HCT116 (cell line): Measurements from ENCODE around the gene TMCO4. TPM values are rescaled to one million over a fixed set of nuclear protein-coding genes. Genes with fewer than 3 reads are reported as not detected.

ENCODE experiments used
- ATAC-seq: fragments of 200-7000 bp; cut with Tn5 transposase; 2 replicates; pipeline ENCODE4 v1.9.1; 2020; ENCODE audit warnings: mild to moderate bottlenecking, moderate library complexity
- BruUV-seq: library from RNA; stranded (reverse); fragments of 400-500 nt; replicated peaks from 2 replicates; lab custom pipeline; 2021; lab: Mats Ljungman, UMichigan
- CTCF ChIA-PET: fragments of 300-600 bp; sonication (Branson Sonifier 250); formaldehyde crosslinking; loops from one replicate; lab custom pipeline; 2021; ENCODE audit warnings: antibody characterized with exemption; lab: Charles Lee
- POLR2A ChIA-PET: fragments of 300-600, 350-600 bp; sonication (Branson Sonifier 250); formaldehyde crosslinking; loops from one replicate; lab custom pipeline; 2021; ENCODE audit warnings: antibody characterized with exemption; lab: Charles Lee
- RAD21 ChIA-PET, 2 experiments: fragments of 300-600 bp; sonication (Branson Sonifier 250); formaldehyde crosslinking; loops; one replicate each; lab custom pipeline; 2023; ENCODE audit warnings: low total read pairs in 2 of 2; ENCODE audit not compliant: uncharacterized antibody in 2 of 2, unreplicated experiment in 2 of 2, low non-redundant PET in 1 of 2; lab: Charles Lee
- DNase-seq: peaks from one replicate; pipeline ENCODE4 v3.0.0-alpha.2; 2010; ENCODE audit warnings: low read depth, low spot score
- H2AFZ ChIP-seq: fragments of 200-600 bp; shearing (Covaris generic), sonication (generic); 2 replicates; pipeline ENCODE4 v1.6.1; 2017; ENCODE audit warnings: low read depth, mixed run types, mixed read lengths, antibody characterized with exemption, low read length; ENCODE audit not compliant: poor library complexity, severe bottlenecking
- H3K27ac ChIP-seq: 2 replicates; pipeline ENCODE4 v1.5.1; 2012; ENCODE audit warnings: low read depth, low read length
- H3K27me3 ChIP-seq: fragments of 200-600 bp; sonication (generic); 2 replicates; pipeline ENCODE4 v1.6.1; 2016; ENCODE audit warnings: mixed run types, low read length, mixed read lengths; ENCODE audit not compliant: insufficient read depth
- H3K36me3 ChIP-seq, 2 experiments: fragments of 200-500 bp in 1 of 2; fragments of 200-600 bp in 1 of 2; sonication (Bioruptor generic) in 1 of 2; sonication (generic) in 1 of 2; 2 replicates each; pipeline versions ENCODE4 v1.5.1 to v1.6.1; 2014 to 2016; ENCODE audit warnings: low read length in 2 of 2, inconsistent platforms in 1 of 2, mixed read lengths in 1 of 2, mixed run types in 1 of 2; ENCODE audit not compliant: insufficient read depth in 2 of 2, control insufficient read depth in 1 of 2
- H3K4me1 ChIP-seq, 2 experiments: fragments of 200-600 bp in 1 of 2; sonication (generic) in 1 of 2; 2 replicates each; pipeline versions ENCODE4 v1.5.1 to v1.6.1; 2012 to 2017; ENCODE audit warnings: low read length in 2 of 2, inconsistent platforms in 1 of 2, mild to moderate bottlenecking in 1 of 2, mixed read lengths in 1 of 2, mixed run types in 1 of 2, moderate library complexity in 1 of 2; ENCODE audit not compliant: insufficient read depth in 2 of 2, control insufficient read depth in 1 of 2
- H3K4me2 ChIP-seq: fragments of 200-600 bp; sonication (generic); 2 replicates; pipeline ENCODE4 v1.6.1; 2017; ENCODE audit warnings: mixed run types, low read length, mixed read lengths
- H3K4me3 ChIP-seq, 2 experiments: fragments of 200-600 bp in 1 of 2; sonication (generic) in 1 of 2; replicated peaks in 1 of 2; 2 replicates each; pipeline ENCODE4 v1.5.1; 2011 to 2016; ENCODE audit warnings: low read length in 2 of 2, control low read depth in 1 of 2, low read depth in 1 of 2, mild to moderate bottlenecking in 1 of 2, mixed read lengths in 1 of 2, mixed run types in 1 of 2
- H3K79me2 ChIP-seq: fragments of 200-600 bp; sonication (generic); 2 replicates; pipeline ENCODE4 v1.6.1; 2017; ENCODE audit warnings: mild to moderate bottlenecking, mixed run types, low read length, moderate library complexity, mixed read lengths; ENCODE audit not compliant: insufficient read depth
- H3K9ac ChIP-seq: fragments of 200-600 bp; sonication (generic); 2 replicates; pipeline ENCODE4 v1.6.1; 2016; ENCODE audit warnings: low read length, mixed read lengths
- H3K9me2 ChIP-seq: fragments of 200-600 bp; sonication (generic), shearing (Covaris generic); 2 replicates; pipeline ENCODE4 v1.6.1; 2017; ENCODE audit warnings: mixed run types, mild to moderate bottlenecking, moderate library complexity; ENCODE audit not compliant: insufficient read depth
- H3K9me3 ChIP-seq, 2 experiments: fragments of 200-500 bp in 1 of 2; fragments of 200-600 bp in 1 of 2; sonication (Bioruptor generic) in 1 of 2; sonication (generic) in 1 of 2; 2 replicates each; pipeline ENCODE4 v1.6.1; 2014 to 2017; ENCODE audit warnings: low read length in 2 of 2, mixed read lengths in 2 of 2, inconsistent platforms in 1 of 2, low read depth in 1 of 2, mild to moderate bottlenecking in 1 of 2, mixed run types in 1 of 2, moderate library complexity in 1 of 2; ENCODE audit not compliant: control insufficient read depth in 1 of 2, insufficient read depth in 1 of 2
- H4K20me1 ChIP-seq: fragments of 200-600 bp; sonication (generic), shearing (Covaris generic); 2 replicates; pipeline ENCODE4 v1.6.1; 2017; ENCODE audit warnings: mixed run types, mild to moderate bottlenecking, moderate library complexity; ENCODE audit not compliant: insufficient read depth
- ATF3 ChIP-seq: IDR thresholded peaks from 2 replicates; pipeline ENCODE4 v1.6.1; 2012
- CEBPB ChIP-seq: IDR thresholded peaks from 2 replicates; pipeline ENCODE4 v1.6.1; 2012; ENCODE audit warnings: low read depth
- EZH2 ChIP-seq: fragments of 200-600 bp; sonication (generic); IDR thresholded peaks from 2 replicates; pipeline ENCODE4 v1.6.1; 2017; ENCODE audit warnings: antibody characterized with exemption, mixed run types
- EZH2phosphoT487 ChIP-seq: fragments of 200-600 bp; IDR thresholded peaks from 2 replicates; pipeline ENCODE4 v1.6.1; 2018; ENCODE audit warnings: antibody characterized with exemption, borderline replicate concordance
- FOSL1 ChIP-seq: IDR thresholded peaks from 2 replicates; pipeline ENCODE4 v1.6.1; 2012; ENCODE audit warnings: low read depth
- JUND ChIP-seq: IDR thresholded peaks from 2 replicates; pipeline ENCODE4 v1.6.1; 2012
- MAX ChIP-seq: IDR thresholded peaks from 2 replicates; pipeline ENCODE4 v1.6.1; 2012
- POLR2A ChIP-seq: IDR thresholded peaks from 2 replicates; pipeline ENCODE4 v1.7.0; 2011; ENCODE audit warnings: borderline replicate concordance; ENCODE audit not compliant: insufficient read depth, insufficient read length; ENCODE audit errors: extremely low read depth
- POLR2AphosphoS5 ChIP-seq: IDR thresholded peaks from 2 replicates; pipeline ENCODE4 v1.6.1; 2011; ENCODE audit warnings: mild to moderate bottlenecking, low read depth, low read length, moderate library complexity
- RAD21 ChIP-seq: IDR thresholded peaks from 2 replicates; pipeline ENCODE4 v1.6.1; 2012; ENCODE audit warnings: low read depth, mild to moderate bottlenecking
- SIN3A ChIP-seq: IDR thresholded peaks from 2 replicates; pipeline ENCODE4 v1.6.1; 2012; ENCODE audit warnings: low read depth
- SRF ChIP-seq: IDR thresholded peaks from 2 replicates; pipeline ENCODE4 v1.6.1; 2012; ENCODE audit warnings: low read depth
- YY1 ChIP-seq: IDR thresholded peaks from 2 replicates; pipeline ENCODE4 v1.6.1; 2011; ENCODE audit warnings: low read length, low read depth, moderate library complexity, mild to moderate bottlenecking; ENCODE audit not compliant: insufficient replicate concordance; ENCODE audit errors: extremely low read depth
- ZFX ChIP-seq: fragments of 450-650 bp; IDR thresholded peaks from 2 replicates; pipeline ENCODE4 v1.6.1; 2017
- intact Hi-C: fragments of 100-400 bp; cut with micrococcal nuclease; formaldehyde crosslinking; loops from 2 replicates; pipeline ENCODE4 v1.10.0; 2022
- total RNA-seq: library from RNA; stranded (reverse); gene quantifications from one replicate; pipeline ENCODE4 v1.2.1, GENCODE V29; 2021; ENCODE audit not compliant: unreplicated experiment
- TF ChIP-seq, protein P1 (sequence below): IDR thresholded peaks from 2 replicates; pipeline ENCODE4 v1.6.1; 2011; ENCODE audit warnings: mild to moderate bottlenecking, low read length, moderate library complexity; ENCODE audit not compliant: insufficient replicate concordance; ENCODE audit errors: extremely low read depth

Gene TMCO4
- total RNA-seq, 1 experiment from 2014 or later = 12.7 TPM

- TF ChIP-seq ZFX = no peak
- TF ChIP-seq SRF = no peak
- TF ChIP-seq JUND = no peak
- no peak for TF ChIP-seq EZH2
- TF ChIP-seq POLR2A = no peak
- no peak for TF ChIP-seq MAX
Observed at GRCh38 chr1:19735440-19736127, 64.1 kb downstream of the TMCO4 start (continued).

GRCh38 chr1:19734472-19734999 lies 65.2 kb downstream of the TMCO4 start:
- H3K4me2 ChIP-seq = no peak overlapping the region
- BruUV-seq = no TSS peak
- no peak overlapping the region for H2AFZ ChIP-seq
- ATAC-seq (no peak), DNase-seq (no peak)
- 0 out of 4 replicates have a peak, but pooled peaks cover 0 to 4% of the 10 kb centered on the region in 2 experiments for H3K36me3 ChIP-seq
- no peaks in the 10 kb centered on the region for H3K27me3 ChIP-seq
- no peaks in the 10 kb centered on the region for H3K9me2 ChIP-seq
- peaks cover 0 to 5% of the 10 kb centered on the region in 2 experiments; a peak in 1 of 4 replicates for H3K4me1 ChIP-seq
- ChIA-PET POLR2A (no interaction called here), RAD21 (no interaction called here), CTCF (no interaction called here)
- no peaks in the 10 kb centered on the region for H4K20me1 ChIP-seq
- no peak overlapping the region for H3K4me3 ChIP-seq
- H3K9me3 ChIP-seq = peaks cover 0 to 10% of the 10 kb centered on the region in 2 experiments; a peak in 1 of 4 replicates
- H3K9ac ChIP-seq = no peak overlapping the region
- H3K79me2 ChIP-seq = no peaks in the 10 kb centered on the region
- no peak overlapping the region for H3K27ac ChIP-seq
- intact Hi-C loops = no loop called here
- TF ChIP-seq POLR2AphosphoS5 (no peak), ATF3 (no peak), EZH2 (no peak), SRF (no peak), RAD21 (no peak), YY1 (no peak), SIN3A (no peak), JUND (no peak), CEBPB (no peak), EZH2phosphoT487 (no peak), POLR2A (no peak), FOSL1 (no peak)
- TF ChIP-seq, protein P1, sequence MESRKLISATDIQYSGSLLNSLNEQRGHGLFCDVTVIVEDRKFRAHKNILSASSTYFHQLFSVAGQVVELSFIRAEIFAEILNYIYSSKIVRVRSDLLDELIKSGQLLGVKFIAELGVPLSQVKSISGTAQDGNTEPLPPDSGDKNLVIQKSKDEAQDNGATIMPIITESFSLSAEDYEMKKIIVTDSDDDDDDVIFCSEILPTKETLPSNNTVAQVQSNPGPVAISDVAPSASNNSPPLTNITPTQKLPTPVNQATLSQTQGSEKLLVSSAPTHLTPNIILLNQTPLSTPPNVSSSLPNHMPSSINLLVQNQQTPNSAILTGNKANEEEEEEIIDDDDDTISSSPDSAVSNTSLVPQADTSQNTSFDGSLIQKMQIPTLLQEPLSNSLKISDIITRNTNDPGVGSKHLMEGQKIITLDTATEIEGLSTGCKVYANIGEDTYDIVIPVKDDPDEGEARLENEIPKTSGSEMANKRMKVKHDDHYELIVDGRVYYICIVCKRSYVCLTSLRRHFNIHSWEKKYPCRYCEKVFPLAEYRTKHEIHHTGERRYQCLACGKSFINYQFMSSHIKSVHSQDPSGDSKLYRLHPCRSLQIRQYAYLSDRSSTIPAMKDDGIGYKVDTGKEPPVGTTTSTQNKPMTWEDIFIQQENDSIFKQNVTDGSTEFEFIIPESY = no peak
- TF ChIP-seq, all 23 proteins: peak for 0
